HG02588 (cell line): Measurements from ENCODE around the gene SLIT3.

Experiments used
- ATAC-seq: cut with Tn5 transposase; IDR thresholded peaks from one replicate; pipeline ENCODE4 v1.9.1; 2021; ENCODE audit warnings: mild to moderate bottlenecking, moderate library complexity; ENCODE audit not compliant: unreplicated experiment

The SLIT3 gene

DNA sequence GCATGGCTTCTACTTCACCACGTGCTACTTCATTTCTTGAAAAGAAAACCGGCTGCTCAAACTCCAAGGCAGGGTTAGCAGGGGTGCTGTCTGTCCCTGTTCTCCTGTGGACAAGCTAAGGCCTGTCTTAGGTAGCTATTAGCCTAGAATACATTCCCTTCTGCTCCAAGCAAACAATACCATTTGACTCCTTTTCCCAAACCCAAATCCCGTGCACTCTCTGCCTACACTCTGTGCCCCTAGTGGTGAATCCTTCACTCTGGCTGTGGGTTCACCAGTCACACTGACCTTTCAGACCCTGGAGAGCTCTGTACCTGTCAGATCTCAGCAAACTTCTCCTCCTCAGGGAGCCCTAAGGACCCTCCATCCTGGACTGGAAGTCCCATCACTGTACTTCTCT lies 211.6 kb downstream of the SLIT3 start:
- ATAC-seq, result no peak

DNA sequence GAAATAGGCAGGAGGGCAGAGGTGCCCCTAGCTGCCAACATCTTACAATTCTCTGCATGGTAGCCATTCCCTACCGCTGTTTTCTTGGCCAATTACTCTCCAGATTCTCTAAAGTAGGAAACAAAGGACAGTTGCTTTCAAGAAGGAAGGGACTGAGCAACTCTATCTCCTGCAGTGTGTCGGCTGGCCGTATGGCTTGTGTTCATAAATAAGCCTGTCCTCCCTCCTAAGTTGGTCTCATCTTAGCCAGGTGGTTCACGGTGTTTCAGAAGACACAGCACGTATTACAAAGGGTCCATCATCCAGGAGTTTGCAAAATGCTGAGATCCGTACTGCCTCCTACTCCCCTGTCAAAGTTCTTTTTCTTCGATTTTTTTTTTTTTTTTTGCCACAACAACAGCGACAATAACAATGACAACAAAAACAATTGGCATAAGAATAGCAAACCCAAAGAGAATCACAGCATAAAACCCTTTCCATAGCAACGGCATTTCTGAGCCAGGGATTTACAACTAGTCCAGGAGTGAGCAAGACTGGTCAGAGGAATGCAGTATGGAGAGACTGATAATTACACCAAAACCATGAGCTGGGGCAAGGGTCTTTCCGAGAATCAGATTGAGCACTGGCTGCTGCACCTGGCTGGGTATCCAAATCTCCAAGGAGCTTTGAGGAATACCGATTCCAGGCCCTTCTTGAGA lies 212.8 kb downstream of the SLIT3 start:
- no peak for ATAC-seq

GRCh38 chr5:169085636-169086035 lies 215.3 kb downstream of the SLIT3 start:
- ATAC-seq, result no peak

GRCh38 chr5:169085212-169085611 lies 215.7 kb downstream of the SLIT3 start:
- no peak for ATAC-seq

- ATAC-seq, result no peak
These were observed 216.2 kb downstream of the SLIT3 start for GRCh38 chr5:169084775-169085174.

GRCh38 chr5:169083394-169084018 lies 217.4 kb downstream of the SLIT3 start:
- ATAC-seq, result no peak

DNA sequence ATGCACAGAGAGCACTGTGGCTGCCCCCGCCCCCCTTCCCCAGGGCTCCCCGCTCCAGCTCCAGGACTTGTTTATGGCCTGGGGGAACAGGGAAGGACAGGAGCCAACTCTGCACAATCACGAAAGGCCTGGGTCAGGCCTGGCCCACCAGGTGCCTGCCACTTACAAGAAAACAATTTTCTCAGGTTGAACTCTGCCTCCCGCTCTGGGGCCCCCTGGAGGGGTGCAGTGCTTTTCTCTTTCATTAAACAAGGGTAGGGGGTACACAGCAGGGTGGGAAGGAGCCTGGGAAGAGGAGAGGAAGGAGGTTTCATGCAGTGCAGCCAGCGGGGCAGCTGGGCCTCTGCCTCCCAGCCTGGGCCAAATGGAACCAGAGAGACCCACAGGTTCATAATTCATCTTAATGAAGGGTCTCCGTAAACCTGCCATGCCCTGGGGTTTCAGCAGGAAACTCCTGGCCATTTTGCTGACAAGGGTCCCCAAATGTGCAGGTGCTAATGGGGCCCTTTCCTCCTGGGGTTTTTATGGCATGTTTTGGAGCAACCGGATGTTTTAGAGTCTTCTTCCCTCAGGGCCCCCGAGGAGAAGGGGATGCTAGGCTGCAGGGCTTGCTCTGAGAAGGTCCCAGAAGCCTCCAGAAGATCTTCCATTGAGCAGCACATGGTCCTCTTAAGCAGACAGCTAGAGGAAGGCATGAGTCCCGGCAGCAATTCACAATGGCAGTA lies 219.8 kb downstream of the SLIT3 start:
- ATAC-seq, result no peak

DNA sequence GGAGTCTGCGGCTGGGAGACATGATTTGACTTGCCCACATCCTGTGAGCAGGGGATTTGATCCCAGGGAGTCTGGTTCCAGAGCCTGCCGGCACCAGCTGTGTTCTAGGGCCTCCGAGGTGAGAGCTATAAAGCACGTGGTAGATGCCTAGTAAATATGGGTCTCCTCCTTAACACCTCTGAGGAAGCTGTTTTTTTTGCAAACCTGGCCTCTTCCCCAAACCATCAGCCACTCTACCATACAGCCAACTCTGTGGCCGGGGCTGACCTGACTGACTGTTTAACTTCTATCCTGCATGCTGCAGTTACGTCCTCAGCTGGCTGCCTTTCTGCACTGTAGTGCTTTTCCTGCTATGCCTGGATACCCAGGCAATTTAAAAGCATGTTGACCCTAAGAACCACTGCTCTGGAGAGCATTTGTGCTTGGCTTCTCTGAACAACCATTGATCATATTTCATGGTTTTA lies 220.5 kb downstream of the SLIT3 start:
- ATAC-seq, result no peak

DNA sequence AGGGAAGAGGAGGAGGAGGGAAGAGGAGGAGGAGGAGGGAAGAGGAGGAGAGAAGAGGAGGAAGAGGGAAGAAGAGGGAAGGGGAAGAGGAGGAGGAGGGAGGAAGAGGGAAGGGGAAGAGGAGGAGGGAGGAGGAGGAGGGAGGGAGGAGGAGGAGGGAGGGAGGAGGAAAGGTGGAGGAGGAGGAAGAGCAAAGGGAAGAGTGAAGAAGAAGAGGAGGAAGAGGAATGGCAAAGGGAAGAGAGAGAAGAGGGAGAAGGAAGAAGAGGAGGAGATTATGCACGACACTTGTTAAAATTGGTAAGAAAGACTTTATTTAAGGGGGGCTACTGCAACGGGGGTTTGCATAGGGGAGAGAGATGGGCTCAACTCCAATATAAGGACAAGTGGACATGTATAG lies 221.2 kb downstream of the SLIT3 start:
- no peak for ATAC-seq

DNA sequence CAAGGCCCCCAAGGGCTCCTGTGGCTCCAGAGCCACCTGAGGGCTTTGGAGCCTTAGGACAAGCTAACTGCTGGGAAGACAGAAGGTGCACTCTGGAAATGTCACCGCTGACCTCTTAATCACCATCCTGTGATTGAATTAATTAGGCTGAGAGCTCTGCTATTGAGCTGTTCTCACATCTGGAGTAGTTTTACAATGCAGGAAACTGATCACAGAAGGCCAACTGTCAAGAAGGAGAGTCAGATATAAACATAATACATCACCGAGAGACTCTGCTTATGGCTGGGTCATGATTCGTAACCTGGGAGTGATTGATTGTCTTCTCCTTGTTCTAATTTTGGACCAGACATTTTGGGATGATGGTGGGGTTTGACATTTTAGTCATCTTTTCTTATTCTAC lies 226.1 kb downstream of the SLIT3 start:
- ATAC-seq, result no peak

GRCh38 chr5:169072233-169072632 lies 228.7 kb downstream of the SLIT3 start:
- ATAC-seq, result no peak

DNA sequence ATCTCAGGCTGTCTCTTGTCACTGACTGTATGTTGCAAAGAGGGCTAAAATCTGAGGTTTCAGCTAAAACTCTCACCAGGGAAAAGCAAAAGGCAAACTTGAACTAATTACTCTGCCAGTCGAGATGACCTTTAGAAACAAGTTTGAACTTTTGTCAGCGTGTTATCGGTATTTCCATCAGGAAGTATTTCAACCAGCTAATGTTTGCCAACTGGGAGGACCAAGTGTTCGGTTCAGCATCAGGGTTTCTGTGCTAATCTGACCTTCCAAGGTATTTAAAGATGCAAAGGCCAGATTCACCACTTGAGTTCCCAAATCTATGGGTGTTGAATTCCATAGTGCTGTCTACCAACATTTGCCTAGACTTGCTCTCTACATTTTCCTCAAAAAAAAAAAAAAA lies 230.5 kb downstream of the SLIT3 start:
- ATAC-seq, result no peak

- no peak for ATAC-seq
These were observed 233.2 kb downstream of the SLIT3 start for GRCh38 chr5:169067751-169068173.

- no peak for ATAC-seq
These were observed 235.5 kb downstream of the SLIT3 start for GRCh38 chr5:169065400-169065799.

DNA sequence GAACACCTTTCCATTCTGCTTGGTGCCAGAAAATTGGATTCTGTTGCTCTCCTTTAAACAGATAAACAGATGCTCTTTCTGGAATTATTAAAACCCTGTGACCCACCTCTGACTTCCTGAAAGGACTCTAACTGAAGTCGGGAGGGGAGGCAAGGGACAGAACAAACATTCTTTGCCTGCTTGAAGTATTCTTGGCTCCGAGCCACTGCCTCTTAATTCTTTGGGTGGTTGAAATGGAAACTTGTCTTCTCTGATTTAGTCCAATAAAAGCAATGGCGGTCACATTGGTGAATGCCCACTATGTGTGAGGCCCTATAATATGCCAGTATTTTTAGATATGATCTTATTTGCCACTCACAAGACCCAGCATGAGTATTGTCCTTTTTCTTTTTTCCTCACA lies 236.8 kb downstream of the SLIT3 start:
- no peak for ATAC-seq

- no peak for ATAC-seq
These were observed 237.5 kb downstream of the SLIT3 start for GRCh38 chr5:169063316-169063953.

DNA sequence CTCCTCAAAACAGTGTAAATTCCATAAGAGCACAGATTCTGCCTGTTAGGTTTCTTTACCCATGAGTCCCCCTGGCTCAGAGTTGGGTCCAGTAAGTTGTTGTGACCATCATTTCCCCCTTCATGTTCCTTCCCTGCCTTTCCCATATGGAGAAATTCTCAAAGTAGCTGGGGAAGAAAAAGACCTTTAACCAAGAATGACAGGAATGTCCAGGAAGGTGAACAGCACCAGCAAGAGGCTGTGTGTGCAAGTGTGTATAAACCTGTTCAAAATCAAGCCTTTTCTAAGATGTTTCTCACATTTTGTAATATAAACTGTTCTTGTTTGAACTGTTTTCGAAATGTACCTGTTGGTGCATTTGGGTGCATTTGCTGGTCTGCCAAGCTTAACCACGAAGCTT lies 238.2 kb downstream of the SLIT3 start:
- no peak for ATAC-seq

DNA sequence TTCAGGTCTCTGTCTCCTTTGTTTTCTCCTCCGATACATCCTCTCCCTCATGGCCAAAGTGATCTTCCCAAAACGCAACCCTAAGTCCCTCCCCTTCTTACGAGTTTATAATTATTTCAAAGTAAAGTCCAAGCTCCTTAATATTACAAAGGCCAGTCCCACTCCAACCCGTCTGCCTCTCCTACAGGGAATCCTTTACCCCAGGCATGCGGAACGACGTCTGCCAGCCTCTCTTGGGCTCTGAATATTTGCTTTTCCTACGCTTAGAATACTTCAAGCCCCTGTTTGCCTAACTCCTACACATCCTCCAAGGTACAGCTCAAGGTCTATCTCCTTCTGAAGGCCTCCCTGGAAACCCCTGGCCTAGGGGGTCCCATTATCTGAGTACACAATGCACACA lies 246.4 kb downstream of the SLIT3 start:
- no peak for ATAC-seq

DNA sequence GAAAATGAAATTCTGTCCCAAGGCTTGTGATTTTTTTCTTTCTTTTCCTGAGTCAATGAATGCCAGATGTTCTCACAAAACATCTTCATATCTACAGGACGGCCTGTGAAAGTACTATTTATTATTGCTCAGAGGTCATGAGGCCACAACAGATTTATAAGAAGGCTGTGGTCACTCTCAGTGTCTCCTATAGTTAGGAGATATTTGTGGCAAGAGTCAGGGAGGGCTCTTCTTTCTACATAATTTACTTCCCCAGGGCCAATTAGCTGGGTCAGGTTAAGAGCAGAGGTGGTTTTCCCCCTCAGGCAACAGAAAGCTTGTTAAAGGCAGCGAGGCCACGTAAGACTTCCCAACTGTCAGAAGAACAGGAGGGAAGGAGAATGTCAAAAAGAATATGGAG lies 248.7 kb downstream of the SLIT3 start:
- no peak for ATAC-seq

GRCh38 chr5:169051351-169051750 lies 249.6 kb downstream of the SLIT3 start:
- ATAC-seq, result no peak

GRCh38 chr5:169050636-169051035 lies 250.3 kb downstream of the SLIT3 start:
- ATAC-seq, result no peak

- no peak for ATAC-seq
These were observed 250.8 kb downstream of the SLIT3 start for GRCh38 chr5:169050146-169050571.
